CD14-positive monocyte (primary cell): ENCODE data around the gene PRKCA. TPM values are rescaled to one million over a fixed set of nuclear protein-coding genes. Genes with fewer than 3 reads are reported as not detected.

Experiments
- DNase-seq, 3 donors: peaks; one replicate each; pipeline ENCODE4 v3.0.0-alpha.2; 2011 to 2022
- H2AFZ ChIP-seq: 2 replicates; pipeline ENCODE4 v1.6.0; 2012; ENCODE audit warnings: mild to moderate bottlenecking, low read depth, low read length, inconsistent platforms; ENCODE audit not compliant: insufficient read depth, poor library complexity, severe bottlenecking
- H3K27ac ChIP-seq, 2 donors: 1 replicate in 1 of 2; 2 replicates in 1 of 2; pipeline ENCODE4 v1.5.1; 2012 to 2013; ENCODE audit warnings: low read length in 2 of 2, control low read depth in 1 of 2, inconsistent platforms in 1 of 2, low read depth in 1 of 2, mild to moderate bottlenecking in 1 of 2
- H3K27me3 ChIP-seq, 2 donors: one replicate each; pipeline versions ENCODE4 v1.6.0 to v1.6.1; 2011 to 2013; ENCODE audit warnings: low read length in 2 of 2; ENCODE audit not compliant: control insufficient read depth in 2 of 2, insufficient read depth in 2 of 2
- H3K36me3 ChIP-seq, 2 donors: replicated peaks in 1 of 2; 1 replicate in 1 of 2; 2 replicates in 1 of 2; pipeline versions ENCODE4 v1.5.1 to v1.6.1; 2012 to 2013; ENCODE audit warnings: low read length in 2 of 2, control low read depth in 1 of 2, inconsistent platforms in 1 of 2, mild to moderate bottlenecking in 1 of 2; ENCODE audit not compliant: insufficient read depth in 2 of 2, control insufficient read depth in 1 of 2
- H3K4me1 ChIP-seq, 2 donors: 1 replicate in 1 of 2; 2 replicates in 1 of 2; pipeline versions ENCODE4 v1.5.1 to v1.6.1; 2012 to 2013; ENCODE audit warnings: low read length in 2 of 2, control low read depth in 1 of 2, inconsistent platforms in 1 of 2, mild to moderate bottlenecking in 1 of 2, moderate library complexity in 1 of 2; ENCODE audit not compliant: insufficient read depth in 2 of 2, control insufficient read depth in 1 of 2
- H3K4me2 ChIP-seq: replicated peaks from 2 replicates; pipeline ENCODE3; 2012; ENCODE audit warnings: low read length, moderate library complexity, mild to moderate bottlenecking; ENCODE audit not compliant: poor library complexity, severe bottlenecking; ENCODE audit errors: extremely low read depth
- H3K4me3 ChIP-seq, 3 experiments: fragments of 200-600 bp in 1 of 3; sonication (generic) in 1 of 3; replicated peaks in 1 of 3; 1 replicate in 2 of 3; 2 replicates in 1 of 3; pipeline ENCODE4 v1.5.1; 2011 to 2013; ENCODE audit warnings: low read length in 3 of 3, mild to moderate bottlenecking in 3 of 3, control low read depth in 2 of 3, low read depth in 2 of 3, inconsistent platforms in 1 of 3, moderate library complexity in 1 of 3
- H3K79me2 ChIP-seq: 2 replicates; pipeline ENCODE4 v1.6.0; 2012; ENCODE audit warnings: mild to moderate bottlenecking, control low read depth, inconsistent platforms, low read length, moderate library complexity; ENCODE audit not compliant: insufficient read depth
- H3K9ac ChIP-seq: 2 replicates; pipeline ENCODE4 v1.6.0; 2017; ENCODE audit warnings: low read length, mild to moderate bottlenecking; ENCODE audit not compliant: insufficient read depth, poor library complexity, severe bottlenecking
- H3K9me3 ChIP-seq, 2 donors: replicated peaks in 1 of 2; 1 replicate in 1 of 2; 2 replicates in 1 of 2; pipeline versions ENCODE4 v1.5.1 to v1.6.1; 2012 to 2013; ENCODE audit warnings: low read length in 2 of 2, control low read depth in 1 of 2; ENCODE audit not compliant: control insufficient read depth in 1 of 2, insufficient read depth in 1 of 2
- H4K20me1 ChIP-seq: 2 replicates; pipeline ENCODE4 v1.6.0; 2012; ENCODE audit warnings: mild to moderate bottlenecking, low read length, control low read depth, moderate library complexity; ENCODE audit not compliant: insufficient read depth
- H3K27ac Mint-ChIP-seq, 7 donors: one replicate each; pipeline ENCODE4 v1.8.0; 2020; ENCODE audit warnings: mild to moderate bottlenecking in 7 of 7, mixed read lengths in 7 of 7, moderate library complexity in 6 of 7, inconsistent platforms in 2 of 7
- H3K27me3 Mint-ChIP-seq, 3 donors: one replicate each; pipeline ENCODE4 v1.8.0; 2021 to 2022; ENCODE audit warnings: low read depth in 3 of 3, mild to moderate bottlenecking in 3 of 3, mixed read lengths in 3 of 3, moderate library complexity in 3 of 3, inconsistent platforms in 1 of 3
- H3K36me3 Mint-ChIP-seq, 2 donors: one replicate each; pipeline ENCODE4 v1.8.0; 2020; ENCODE audit warnings: mixed read lengths in 2 of 2, inconsistent platforms in 1 of 2, mild to moderate bottlenecking in 1 of 2
- H3K4me1 Mint-ChIP-seq: one replicate; pipeline ENCODE4 v1.8.0; 2020; ENCODE audit warnings: mild to moderate bottlenecking, mixed read lengths
- H3K4me3 Mint-ChIP-seq, 2 donors: one replicate each; pipeline ENCODE4 v1.8.0; 2020; ENCODE audit warnings: mild to moderate bottlenecking in 2 of 2, mixed read lengths in 2 of 2, moderate library complexity in 1 of 2
- H3K9me3 Mint-ChIP-seq, 7 donors: one replicate each; pipeline ENCODE4 v1.8.0; 2020 to 2022; ENCODE audit warnings: mixed read lengths in 7 of 7, mild to moderate bottlenecking in 6 of 7, moderate library complexity in 6 of 7, inconsistent platforms in 2 of 7
- WGBS: methylation state at CpG from one replicate; pipeline ENCODE4 v1.1.5; 2013; ENCODE audit warnings: missing lambda C conversion rate; ENCODE audit not compliant: insufficient coverage; 5-methylcytosine and 5-hydroxymethylcytosine counted together
- intact Hi-C, 2 donors: fragments of 100-400 bp; cut with micrococcal nuclease; formaldehyde crosslinking; loops; one replicate each; pipeline versions ENCODE4 v1.15.0 to v1.15.1; 2023
- polyA plus RNA-seq, 3 donors: library from polyadenylated mRNA; depleted of rRNA in 1 of 3; unstranded in 2 of 3; stranded (reverse) in 1 of 3; fragments of 300-500 nt in 2 of 3; fragments of >200 nt in 1 of 3; fragmentation: Illumina TruSeq in 2 of 3; gene quantifications; 1 replicate in 2 of 3; 2 replicates in 1 of 3; pipeline ENCODE4 v1.2.3, GENCODE V29; 2012 to 2021
- TF ChIP-seq, protein P1 (sequence below): fragments of 200-600 bp; IDR thresholded peaks from one replicate; pipeline ENCODE4 v1.8.0; 2022; ENCODE audit warnings: antibody characterized with exemption, mild to moderate bottlenecking

The PRKCA gene
- polyA plus RNA-seq, 3 donors: 0.22 to 7.1 (median 0.30) TPM

GRCh38 chr17:66365903-66366302 is 63.5 kb downstream of the PRKCA start:
- Mint-ChIP-seq H3K27me3 (peaks cover 2 to 5% (median 4%) of the 10 kb centered on the region in 3 donors), H3K27ac (no peak overlapping the region), H3K36me3 (peaks cover 12 to 24% of the 10 kb centered on the region in 2 donors), H3K4me3 (no peak overlapping the region), H3K4me1 (peaks cover 10% of the 10 kb centered on the region), H3K9me3 (no peaks in the 10 kb centered on the region)
- H3K27ac ChIP-seq: no peak overlapping the region
- TF ChIP-seq, protein P1, sequence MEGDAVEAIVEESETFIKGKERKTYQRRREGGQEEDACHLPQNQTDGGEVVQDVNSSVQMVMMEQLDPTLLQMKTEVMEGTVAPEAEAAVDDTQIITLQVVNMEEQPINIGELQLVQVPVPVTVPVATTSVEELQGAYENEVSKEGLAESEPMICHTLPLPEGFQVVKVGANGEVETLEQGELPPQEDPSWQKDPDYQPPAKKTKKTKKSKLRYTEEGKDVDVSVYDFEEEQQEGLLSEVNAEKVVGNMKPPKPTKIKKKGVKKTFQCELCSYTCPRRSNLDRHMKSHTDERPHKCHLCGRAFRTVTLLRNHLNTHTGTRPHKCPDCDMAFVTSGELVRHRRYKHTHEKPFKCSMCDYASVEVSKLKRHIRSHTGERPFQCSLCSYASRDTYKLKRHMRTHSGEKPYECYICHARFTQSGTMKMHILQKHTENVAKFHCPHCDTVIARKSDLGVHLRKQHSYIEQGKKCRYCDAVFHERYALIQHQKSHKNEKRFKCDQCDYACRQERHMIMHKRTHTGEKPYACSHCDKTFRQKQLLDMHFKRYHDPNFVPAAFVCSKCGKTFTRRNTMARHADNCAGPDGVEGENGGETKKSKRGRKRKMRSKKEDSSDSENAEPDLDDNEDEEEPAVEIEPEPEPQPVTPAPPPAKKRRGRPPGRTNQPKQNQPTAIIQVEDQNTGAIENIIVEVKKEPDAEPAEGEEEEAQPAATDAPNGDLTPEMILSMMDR: no peak
- no peak overlapping the region for H3K9ac ChIP-seq
- intact Hi-C loops: no loop called here
- H3K4me1 ChIP-seq: no peaks in the 10 kb centered on the region
- H2AFZ ChIP-seq: no peak overlapping the region
- WGBS: no CpG with 5 or more reads among the region's 2 CpGs
- H3K27me3 ChIP-seq: no peaks in the 10 kb centered on the region
- H3K4me3 ChIP-seq: no peak overlapping the region
- H3K79me2 ChIP-seq: no peaks in the 10 kb centered on the region
- H3K36me3 ChIP-seq: no peaks in the 10 kb centered on the region
- H3K9me3 ChIP-seq: no peaks in the 10 kb centered on the region
- peaks cover 7% of the 10 kb centered on the region for H4K20me1 ChIP-seq
- no peak overlapping the region for H3K4me2 ChIP-seq
- DNase-seq: no peak

DNA sequence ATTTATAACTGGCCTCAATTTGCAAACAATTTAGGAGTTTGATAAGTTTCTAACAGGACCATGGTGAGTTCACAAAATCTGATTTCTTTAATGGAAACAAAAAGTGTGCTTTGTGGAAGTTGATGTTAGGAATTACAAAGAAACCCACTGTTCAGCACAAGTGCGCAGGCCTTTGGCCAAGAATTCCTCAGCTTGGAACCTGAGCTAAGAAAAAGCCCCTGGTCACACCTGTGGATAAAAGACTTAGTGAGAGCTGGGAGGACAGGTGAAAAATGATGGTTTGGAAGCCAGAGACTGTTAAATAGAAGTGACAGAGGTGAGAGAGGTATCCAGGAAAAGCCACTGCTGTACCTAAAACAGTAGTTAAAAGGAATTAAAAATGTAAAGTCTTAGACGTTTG is 64.7 kb downstream of the PRKCA start:
- H3K4me3 ChIP-seq: no peak overlapping the region
- Mint-ChIP-seq H3K27me3 (peaks cover 2 to 5% (median 4%) of the 10 kb centered on the region in 3 donors), H3K9me3 (no peaks in the 10 kb centered on the region), H3K36me3 (peaks cover 12 to 24% of the 10 kb centered on the region in 2 donors), H3K4me1 (peaks cover 10% of the 10 kb centered on the region), H3K4me3 (no peak overlapping the region), H3K27ac (no peak overlapping the region)
- no peak overlapping the region for H3K9ac ChIP-seq
- DNase-seq: no peak
- no CpG with 5 or more reads among the region's 2 CpGs for WGBS
- no peak overlapping the region for H3K4me2 ChIP-seq
- no peaks in the 10 kb centered on the region for H3K4me1 ChIP-seq
- H3K79me2 ChIP-seq: no peaks in the 10 kb centered on the region
- peaks cover 7% of the 10 kb centered on the region for H4K20me1 ChIP-seq
- TF ChIP-seq, protein P1: no peak
- H3K27me3 ChIP-seq: no peaks in the 10 kb centered on the region
- intact Hi-C loops: no loop called here
- no peak overlapping the region for H2AFZ ChIP-seq
- H3K9me3 ChIP-seq: no peaks in the 10 kb centered on the region
- H3K27ac ChIP-seq: no peak overlapping the region
- no peaks in the 10 kb centered on the region for H3K36me3 ChIP-seq
